PC-9 (cell line): Measurements from ENCODE around the gene ZNF385B. TPM values are rescaled to one million over a fixed set of nuclear protein-coding genes. Genes with fewer than 3 reads are reported as not detected.

Experiments used
- BruUV-seq: library from RNA; stranded (reverse); fragments of 400-500 nt; replicated peaks from 2 replicates; lab custom pipeline; 2021; lab: Mats Ljungman, UMichigan
- CTCF ChIA-PET: fragments of 300-600 bp; sonication (Branson Sonifier 250); formaldehyde crosslinking; loops from one replicate; lab custom pipeline; 2022; ENCODE audit warnings: antibody characterized with exemption; lab: Charles Lee
- POLR2A ChIA-PET: fragments of 300-600 bp; sonication (Branson Sonifier 250); formaldehyde crosslinking; loops from one replicate; lab custom pipeline; 2022; ENCODE audit warnings: antibody characterized with exemption; ENCODE audit not compliant: unreplicated experiment; lab: Charles Lee
- DNase-seq, 2 experiments: peaks; one replicate each; pipeline versions ENCODE4 v3.0.0 to v3.0.0-alpha.2; 2015 to 2022; ENCODE audit warnings: mixed read lengths in 1 of 2
- H2AFZ ChIP-seq: fragments of 200-600 bp; sonication (generic); 2 replicates; pipeline ENCODE4 v1.8.1; 2017; ENCODE audit warnings: antibody characterized with exemption
- H3F3A ChIP-seq: fragments of 200-600 bp; sonication (generic); 2 replicates; pipeline ENCODE4 v1.8.1; 2017; ENCODE audit warnings: antibody characterized with exemption, mild to moderate bottlenecking, low read depth; ENCODE audit not compliant: insufficient read depth
- H3K27ac ChIP-seq: fragments of 200-600 bp; sonication (generic); 2 replicates; pipeline ENCODE4 v1.6.1; 2016; ENCODE audit warnings: mixed run types
- H3K27me3 ChIP-seq: fragments of 200-600 bp; sonication (generic); 2 replicates; pipeline ENCODE4 v1.6.1; 2016; ENCODE audit warnings: low read depth, mixed run types; ENCODE audit not compliant: insufficient read depth
- H3K36me3 ChIP-seq: fragments of 200-600 bp; sonication (generic); 2 replicates; pipeline ENCODE4 v1.6.1; 2016; ENCODE audit warnings: low read depth, mixed run types
- H3K4me1 ChIP-seq: fragments of 200-600 bp; sonication (generic); replicated peaks from 2 replicates; pipeline ENCODE4 v1.6.1; 2016; ENCODE audit warnings: mixed run types; ENCODE audit not compliant: insufficient read depth
- H3K4me2 ChIP-seq: fragments of 200-600 bp; sonication (generic); 2 replicates; pipeline ENCODE4 v1.6.1; 2017; ENCODE audit warnings: mixed run types
- H3K4me3 ChIP-seq: fragments of 200-600 bp; sonication (generic); 2 replicates; pipeline ENCODE4 v1.6.1; 2016; ENCODE audit warnings: mixed run types
- H3K79me2 ChIP-seq: fragments of 200-600 bp; sonication (generic); 2 replicates; pipeline ENCODE4 v1.6.1; 2017; ENCODE audit warnings: low read depth, mixed run types
- H3K9me2 ChIP-seq: fragments of 200-600 bp; sonication (generic); 2 replicates; pipeline ENCODE4 v1.8.1; 2017; ENCODE audit warnings: mild to moderate bottlenecking; ENCODE audit not compliant: insufficient read depth
- H3K9me3 ChIP-seq: fragments of 200-600 bp; sonication (generic); 2 replicates; pipeline ENCODE4 v1.8.1; 2016; ENCODE audit warnings: low read depth; ENCODE audit not compliant: insufficient read depth
- H4K20me1 ChIP-seq: fragments of 200-600 bp; sonication (generic); 2 replicates; pipeline ENCODE4 v1.8.1; 2017; ENCODE audit not compliant: insufficient read depth
- CTCF ChIP-seq: fragments of 200-600 bp; sonication (generic); conservative IDR thresholded peaks from 2 replicates; pipeline ENCODE4 v1.6.1; 2017; ENCODE audit warnings: mixed run types, antibody characterized with exemption, mild to moderate bottlenecking, moderate library complexity
- EZH2 ChIP-seq: fragments of 200-600 bp; sonication (generic); IDR thresholded peaks from 2 replicates; pipeline ENCODE4 v1.8.0; 2017; ENCODE audit warnings: antibody characterized with exemption, low read depth
- intact Hi-C: fragments of 100-400 bp; cut with micrococcal nuclease; formaldehyde crosslinking; loops from one replicate; pipeline ENCODE4 v1.10.0; 2022; ENCODE audit not compliant: unreplicated experiment
- total RNA-seq: library from RNA; stranded (reverse); gene quantifications from 2 replicates; pipeline ENCODE4 v1.2.3, GENCODE V29; 2021

The ZNF385B gene
- total RNA-seq, 1 experiment from 2014 or later = 4.1 TPM

GRCh38 chr2:179605341-179605740 lies 256.1 kb downstream of the ZNF385B start:
- Histone ChIP-seq H3K36me3 (no peaks in the 10 kb centered on the region), H3K79me2 (no peaks in the 10 kb centered on the region), H2AFZ (no peak overlapping the region), H3F3A (no peaks in the 10 kb centered on the region), H3K9me3 (no peaks in the 10 kb centered on the region), H3K9me2 (0 out of 2 replicates have a peak, but pooled peaks cover 3% of the 10 kb centered on the region), H4K20me1 (no peaks in the 10 kb centered on the region), H3K4me3 (no peak overlapping the region), H3K27ac (no peak overlapping the region), H3K27me3 (no peaks in the 10 kb centered on the region), H3K4me1 (no peaks in the 10 kb centered on the region), H3K4me2 (no peak overlapping the region)
- no peak for DNase-seq
- TF ChIP-seq CTCF (no peak), EZH2 (no peak)
- intact Hi-C loops = no loop called here
- BruUV-seq = no TSS peak
- CTCF ChIA-PET = no interaction called here
- POLR2A ChIA-PET = no interaction called here

- Histone ChIP-seq H3K79me2 (no peaks in the 10 kb centered on the region), H3K9me3 (no peaks in the 10 kb centered on the region), H3K4me2 (no peak overlapping the region), H3K36me3 (no peaks in the 10 kb centered on the region), H2AFZ (no peak overlapping the region), H3F3A (no peaks in the 10 kb centered on the region), H3K9me2 (0 out of 2 replicates have a peak, but pooled peaks cover 3% of the 10 kb centered on the region), H3K4me1 (no peaks in the 10 kb centered on the region), H3K4me3 (no peak overlapping the region), H3K27me3 (no peaks in the 10 kb centered on the region), H3K27ac (no peak overlapping the region), H4K20me1 (no peaks in the 10 kb centered on the region)
- TF ChIP-seq CTCF = no peak
- TF ChIP-seq EZH2 = no peak
- no peak for DNase-seq
- POLR2A ChIA-PET = no interaction called here
- CTCF ChIA-PET = no interaction called here
- no TSS peak for BruUV-seq
- intact Hi-C loops = no loop called here
Measured at GRCh38 chr2:179604598-179604997, 256.8 kb downstream of the ZNF385B start.

- H2AFZ ChIP-seq = no peak overlapping the region
- no peaks in the 10 kb centered on the region for H3K36me3 ChIP-seq
- H3K4me3 ChIP-seq = no peak overlapping the region
- no TSS peak for BruUV-seq
- no peaks in the 10 kb centered on the region for H3K27me3 ChIP-seq
- no peak for TF ChIP-seq EZH2
- TF ChIP-seq CTCF = no peak
- CTCF ChIA-PET = no interaction called here
- no peaks in the 10 kb centered on the region for H4K20me1 ChIP-seq
- H3K27ac ChIP-seq = no peak overlapping the region
- no peak for DNase-seq
- H3K4me2 ChIP-seq = no peak overlapping the region
- no peaks in the 10 kb centered on the region for H3K4me1 ChIP-seq
- POLR2A ChIA-PET = interaction anchor here (0.6 kb wide), 1 partner anchor 10 kb away, joined by 4 read pairs; no protein-coding TSS in a partner anchor
- H3K9me2 ChIP-seq = no peaks in the 10 kb centered on the region
- intact Hi-C loops = no loop called here
- no peaks in the 10 kb centered on the region for H3F3A ChIP-seq
- no peaks in the 10 kb centered on the region for H3K79me2 ChIP-seq
- H3K9me3 ChIP-seq = no peaks in the 10 kb centered on the region
Measured at GRCh38 chr2:179602452-179602851, 259.0 kb downstream of the ZNF385B start.
